Parathyroid adenoma (tissue), 2 donors: Measurements from ENCODE around the gene GPS2.

Experiments used
- H2AFZ ChIP-seq: fragments of 300-600 bp; sonication (generic); one replicate; pipeline ENCODE4 v1.7.0; 2017; ENCODE audit warnings: antibody characterized with exemption, mild to moderate bottlenecking
- H3K27ac ChIP-seq: fragments of 300-600 bp; sonication (generic); one replicate; pipeline ENCODE4 v1.7.0; 2017
- H3K27me3 ChIP-seq: fragments of 300-600 bp; sonication (generic); one replicate; pipeline ENCODE4 v1.7.0; 2017; ENCODE audit warnings: low read length; ENCODE audit not compliant: control insufficient read depth, insufficient read depth
- H3K36me3 ChIP-seq: fragments of 300-600 bp; sonication (generic); one replicate; pipeline ENCODE4 v1.7.0; 2017; ENCODE audit warnings: low read length; ENCODE audit not compliant: control insufficient read depth, insufficient read depth
- H3K4me1 ChIP-seq: fragments of 300-600 bp; sonication (generic); one replicate; pipeline ENCODE4 v1.7.0; 2017; ENCODE audit warnings: control low read depth
- H3K4me2 ChIP-seq: fragments of 300-600 bp; sonication (generic); one replicate; pipeline ENCODE4 v1.7.0; 2017; ENCODE audit warnings: low read length
- H3K4me3 ChIP-seq: fragments of 300-600 bp; sonication (generic); one replicate; pipeline ENCODE4 v1.7.0; 2017; ENCODE audit warnings: low read depth, low read length
- H3K79me2 ChIP-seq: fragments of 300-600 bp; sonication (generic); one replicate; pipeline ENCODE4 v1.7.0; 2017; ENCODE audit warnings: control low read depth
- H3K9ac ChIP-seq: fragments of 300-600 bp; sonication (generic); one replicate; pipeline ENCODE4 v1.7.0; 2017; ENCODE audit warnings: mild to moderate bottlenecking
- H3K9me3 ChIP-seq: fragments of 300-600 bp; sonication (generic); one replicate; pipeline ENCODE4 v1.7.0; 2017; ENCODE audit warnings: low read length; ENCODE audit not compliant: control insufficient read depth
- CTCF ChIP-seq: fragments of 300-600 bp; sonication (generic); IDR thresholded peaks from one replicate; pipeline ENCODE4 v1.7.0; 2017; ENCODE audit warnings: antibody characterized with exemption, mild to moderate bottlenecking
- donor health status: primary hyperparathyroidism.

The GPS2 gene

GRCh38 chr17:7293816-7294613 lies 21.1 kb downstream of the GPS2 start:
- TF ChIP-seq CTCF, result no peak
- H3K4me2 ChIP-seq, result peak overlapping the region; percentile 63
- H3K4me1 ChIP-seq, result peaks cover 13% of the 10 kb centered on the region
- H3K4me3 ChIP-seq, result no peak overlapping the region
- no peak overlapping the region for H3K27ac ChIP-seq
- no peak overlapping the region for H3K9ac ChIP-seq
- no peaks in the 10 kb centered on the region for H3K36me3 ChIP-seq
- H3K27me3 ChIP-seq, result no peaks in the 10 kb centered on the region
- H2AFZ ChIP-seq, result peak overlapping the region; percentile 65
- H3K9me3 ChIP-seq, result no peaks in the 10 kb centered on the region
- no peaks in the 10 kb centered on the region for H3K79me2 ChIP-seq

GRCh38 chr17:7293159-7293558 lies 22.0 kb downstream of the GPS2 start:
- no peak overlapping the region for H3K9ac ChIP-seq
- no peaks in the 10 kb centered on the region for H3K79me2 ChIP-seq
- no peak overlapping the region for H3K4me3 ChIP-seq
- no peaks in the 10 kb centered on the region for H3K36me3 ChIP-seq
- H3K9me3 ChIP-seq, result no peaks in the 10 kb centered on the region
- no peak overlapping the region for H3K4me2 ChIP-seq
- H3K27me3 ChIP-seq, result no peaks in the 10 kb centered on the region
- TF ChIP-seq CTCF, result no peak
- H3K4me1 ChIP-seq, result peaks cover 13% of the 10 kb centered on the region
- H2AFZ ChIP-seq, result no peak overlapping the region
- no peak overlapping the region for H3K27ac ChIP-seq

GRCh38 chr17:7292729-7293128 lies 22.4 kb downstream of the GPS2 start:
- Histone ChIP-seq H3K4me3 (no peak overlapping the region), H3K9me3 (no peaks in the 10 kb centered on the region), H3K4me2 (no peak overlapping the region), H3K79me2 (no peaks in the 10 kb centered on the region), H3K9ac (no peak overlapping the region), H3K27ac (no peak overlapping the region), H3K36me3 (no peaks in the 10 kb centered on the region), H3K27me3 (no peaks in the 10 kb centered on the region), H3K4me1 (peaks cover 13% of the 10 kb centered on the region), H2AFZ (no peak overlapping the region)
- no peak for TF ChIP-seq CTCF

- TF ChIP-seq CTCF, result no peak
- H3K9ac ChIP-seq, result no peak overlapping the region
- H3K9me3 ChIP-seq, result no peaks in the 10 kb centered on the region
- H3K79me2 ChIP-seq, result no peaks in the 10 kb centered on the region
- H3K4me2 ChIP-seq, result no peak overlapping the region
- H3K36me3 ChIP-seq, result no peaks in the 10 kb centered on the region
- no peaks in the 10 kb centered on the region for H3K27me3 ChIP-seq
- H3K27ac ChIP-seq, result no peak overlapping the region
- H2AFZ ChIP-seq, result no peak overlapping the region
- H3K4me1 ChIP-seq, result peaks cover 13% of the 10 kb centered on the region
- H3K4me3 ChIP-seq, result no peak overlapping the region
Observed at GRCh38 chr17:7292194-7292593, 23.0 kb downstream of the GPS2 start.

- no peak for TF ChIP-seq CTCF
- Histone ChIP-seq H3K4me3 (no peak overlapping the region), H3K79me2 (no peaks in the 10 kb centered on the region), H3K9ac (no peak overlapping the region), H3K36me3 (no peaks in the 10 kb centered on the region), H3K4me1 (peaks cover 4% of the 10 kb centered on the region), H2AFZ (no peak overlapping the region), H3K27me3 (no peaks in the 10 kb centered on the region), H3K9me3 (no peaks in the 10 kb centered on the region), H3K27ac (no peak overlapping the region), H3K4me2 (no peak overlapping the region)
Observed at GRCh38 chr17:7290685-7291084, 24.5 kb downstream of the GPS2 start.
